GM21390 (cell line): ENCODE data around the gene CFAP99.
"Not testable (repeated sequence)": the region's sequence is repeated elsewhere in the genome, so short reads cannot be mapped to it uniquely, and the experiment has no call there.

ENCODE experiments used
- ATAC-seq: cut with Tn5 transposase; IDR thresholded peaks from one replicate; pipeline ENCODE4 v1.9.1; 2021; ENCODE audit not compliant: unreplicated experiment

CFAP99 gene

DNA sequence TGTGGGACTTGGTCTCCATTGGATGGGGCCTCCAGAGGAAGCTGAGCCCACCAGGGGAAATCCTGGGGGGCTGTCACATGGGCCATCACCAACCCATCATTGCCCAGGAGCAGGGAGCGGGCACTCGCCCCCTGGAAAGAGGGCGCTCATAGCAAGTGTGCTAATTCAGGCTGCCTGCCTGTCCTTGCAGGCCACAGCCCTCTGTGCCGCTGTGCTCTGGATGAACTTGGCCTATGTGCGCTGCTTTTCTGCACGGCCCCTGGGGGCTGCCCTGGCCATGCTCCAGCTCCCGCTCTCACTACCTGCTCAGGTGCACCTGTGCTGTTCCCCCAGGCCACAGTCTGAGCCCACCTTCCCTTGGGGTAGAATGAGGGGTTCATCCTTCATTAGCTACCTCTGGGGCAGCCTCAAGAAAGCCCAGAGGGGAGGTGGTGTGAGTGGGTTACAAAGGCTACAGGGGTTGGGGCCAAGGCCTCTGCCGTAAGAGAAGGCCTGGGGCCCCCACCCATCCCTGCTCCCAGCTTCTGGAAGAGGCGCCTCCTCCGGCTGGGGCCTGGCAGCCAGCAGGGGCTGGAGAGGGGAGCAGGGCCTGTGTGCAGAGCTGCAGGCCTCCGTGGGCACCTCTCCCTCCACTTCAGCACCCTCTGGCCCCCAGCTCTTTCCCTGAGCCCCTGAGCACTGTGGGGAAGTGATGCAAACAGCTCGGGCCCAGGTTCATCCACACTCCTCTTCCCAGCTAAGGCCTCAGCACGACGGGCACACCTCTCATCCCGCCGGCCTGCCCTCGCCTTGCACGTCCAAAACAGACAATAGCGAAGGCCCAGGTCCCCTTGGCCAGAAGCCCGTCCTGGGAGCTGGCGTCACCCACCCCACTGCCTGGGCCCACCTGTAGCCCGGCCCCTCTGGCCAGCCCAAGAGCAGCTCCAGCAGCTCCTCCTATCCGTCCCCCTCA is 8.9 kb downstream of the CFAP99 start:
- no peak for ATAC-seq

DNA sequence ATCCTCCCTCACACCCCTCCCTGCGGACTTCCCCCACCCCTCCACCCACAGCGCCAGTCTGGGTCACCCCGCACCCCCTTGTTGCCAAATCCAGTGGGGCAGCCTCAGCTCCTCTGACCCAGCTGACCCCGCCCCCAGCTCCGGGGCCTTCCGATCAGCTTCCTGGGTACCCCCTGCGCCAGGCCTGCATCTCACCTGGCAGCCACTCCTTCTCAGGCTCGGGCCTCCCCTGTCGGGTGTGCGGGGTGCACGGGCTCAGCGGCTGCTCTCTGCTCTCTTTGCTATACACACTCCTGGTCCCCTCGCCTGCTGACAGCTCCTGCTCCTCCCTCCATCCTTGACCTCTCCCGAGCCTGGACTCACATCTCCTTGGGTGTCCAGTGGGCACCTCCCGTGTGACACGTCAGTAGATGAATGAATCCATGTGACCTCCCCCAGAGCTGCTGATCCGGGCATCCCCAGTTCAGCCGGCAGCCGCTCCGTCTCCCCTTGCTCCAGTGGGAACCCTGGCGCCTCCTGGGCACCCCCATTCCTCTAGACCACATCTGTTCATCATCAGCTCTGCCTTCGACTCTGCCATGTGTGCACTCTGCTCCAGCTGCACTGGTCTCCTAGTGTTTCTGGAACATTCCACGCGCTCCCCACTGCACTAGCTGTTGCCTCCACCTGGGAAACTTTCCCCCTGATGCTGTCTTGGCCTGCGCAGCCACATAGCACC is 9.9 kb downstream of the CFAP99 start:
- ATAC-seq: no peak

DNA sequence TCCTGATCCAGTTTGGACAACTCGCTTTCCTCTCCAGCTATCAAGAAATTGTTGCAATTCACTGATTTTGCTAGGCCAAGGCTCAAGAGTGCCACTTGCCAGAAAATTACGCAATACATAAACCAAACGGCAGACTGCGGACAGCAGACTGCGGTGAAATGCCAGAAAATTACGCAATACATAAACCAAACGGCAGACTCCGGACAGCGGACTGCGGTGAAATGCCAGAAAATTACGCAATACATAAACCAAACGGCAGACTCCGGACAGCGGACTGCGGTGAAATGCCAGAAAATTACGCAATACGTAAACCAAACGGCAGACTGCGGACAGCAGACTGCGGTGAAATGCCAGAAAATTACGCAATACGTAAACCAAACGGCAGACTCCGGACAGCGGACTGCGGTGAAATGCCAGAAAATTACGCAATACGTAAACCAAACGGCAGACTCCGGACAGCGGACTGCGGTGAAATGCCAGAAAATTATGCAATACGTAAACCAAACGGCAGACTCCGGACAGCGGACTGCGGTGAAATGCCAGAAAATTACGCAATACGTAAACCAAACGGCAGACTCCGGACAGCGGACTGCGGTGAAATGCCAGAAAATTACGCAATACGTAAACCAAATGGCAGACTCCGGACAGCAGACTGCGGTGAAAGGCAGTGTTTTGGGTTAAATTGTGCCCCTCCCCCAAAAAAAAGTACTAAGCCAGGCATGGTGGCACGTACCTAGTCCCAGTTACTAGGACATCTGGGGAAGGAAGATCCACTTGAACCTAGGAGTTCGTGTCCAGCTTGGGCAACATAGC is 11.4 kb downstream of the CFAP99 start:
- not testable (repeated sequence) for ATAC-seq

DNA sequence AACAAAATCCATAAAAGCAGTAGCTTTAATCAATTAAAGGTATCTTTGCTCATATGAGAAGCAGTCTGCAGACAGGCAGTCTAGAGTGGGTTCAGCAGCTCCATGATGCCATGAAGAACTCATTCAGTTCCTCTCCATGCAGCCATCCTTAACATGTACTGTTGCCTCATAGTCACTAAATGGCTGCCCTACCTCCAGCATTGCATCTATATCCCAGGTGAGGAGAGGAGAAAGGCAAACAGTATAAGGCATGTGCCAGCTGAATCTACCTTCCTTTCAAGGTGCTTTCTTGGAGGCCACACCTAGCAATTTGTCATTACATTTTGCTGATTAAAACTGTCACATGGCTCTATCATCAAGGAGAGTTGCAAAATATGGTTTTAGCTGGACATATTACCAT is 13.2 kb downstream of the CFAP99 start:
- ATAC-seq: no peak

DNA sequence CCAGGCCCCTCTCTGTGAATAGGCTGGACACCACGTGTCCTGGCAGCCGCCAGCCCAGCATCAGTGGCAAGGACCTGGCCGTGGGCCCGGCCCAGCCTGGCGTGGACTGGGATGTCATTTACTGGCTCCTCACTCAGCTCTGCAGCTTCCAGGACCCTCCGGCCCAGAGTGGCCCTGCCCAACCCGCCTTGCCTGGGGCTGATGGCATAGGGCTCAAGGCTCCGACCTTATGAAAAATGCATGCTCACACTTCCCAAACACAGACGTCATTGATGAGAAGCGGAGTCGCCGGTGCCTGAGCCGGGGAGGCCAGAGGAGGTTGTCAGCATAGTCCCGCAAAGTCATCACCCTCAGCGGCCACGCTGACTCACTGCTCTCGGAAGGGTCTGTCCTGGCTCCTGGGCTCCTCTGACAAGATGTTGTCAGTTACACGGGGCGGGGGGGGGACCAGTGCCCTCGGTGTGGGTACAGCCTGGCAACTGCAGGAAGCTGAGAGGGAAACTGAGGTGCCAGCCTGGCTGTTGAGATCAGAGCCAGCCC is 14.3 kb downstream of the CFAP99 start:
- no peak for ATAC-seq

DNA sequence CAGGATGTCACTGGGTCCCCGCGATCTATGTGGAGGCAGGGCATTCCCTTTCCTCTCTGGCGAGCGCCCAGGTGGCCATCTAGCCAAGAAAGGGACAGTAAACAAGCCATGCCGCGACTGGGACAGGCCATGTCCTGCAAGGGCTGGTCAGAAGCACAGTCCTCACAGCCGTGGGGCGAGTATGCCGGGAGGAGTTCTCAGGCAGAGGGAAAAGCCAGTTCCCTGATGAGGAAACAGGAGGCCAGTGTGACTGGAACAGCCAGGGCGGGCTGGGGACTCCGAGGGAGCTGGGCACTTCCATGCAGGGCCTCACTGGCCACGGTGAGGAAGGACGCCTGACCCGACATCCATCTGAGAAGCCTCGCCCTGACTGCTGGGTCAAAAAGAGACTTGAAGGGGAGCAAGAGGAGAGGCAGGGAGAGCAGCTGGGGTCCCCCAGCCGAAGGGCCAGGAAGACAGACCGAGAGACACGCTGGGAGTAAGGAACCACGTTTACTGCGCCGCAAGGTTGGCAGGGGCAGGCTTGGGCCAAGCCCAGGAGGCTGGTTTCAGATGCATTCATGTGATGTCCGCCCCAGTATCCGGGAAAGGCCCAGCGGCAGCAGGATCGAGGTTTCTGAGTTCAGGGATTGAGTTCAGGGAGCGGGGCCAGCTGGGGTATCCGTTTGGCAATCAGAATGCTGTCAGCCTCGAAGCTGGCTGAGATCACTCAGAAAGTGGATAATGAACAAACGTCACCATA is 15.0 kb downstream of the CFAP99 start:
- ATAC-seq: no peak

DNA sequence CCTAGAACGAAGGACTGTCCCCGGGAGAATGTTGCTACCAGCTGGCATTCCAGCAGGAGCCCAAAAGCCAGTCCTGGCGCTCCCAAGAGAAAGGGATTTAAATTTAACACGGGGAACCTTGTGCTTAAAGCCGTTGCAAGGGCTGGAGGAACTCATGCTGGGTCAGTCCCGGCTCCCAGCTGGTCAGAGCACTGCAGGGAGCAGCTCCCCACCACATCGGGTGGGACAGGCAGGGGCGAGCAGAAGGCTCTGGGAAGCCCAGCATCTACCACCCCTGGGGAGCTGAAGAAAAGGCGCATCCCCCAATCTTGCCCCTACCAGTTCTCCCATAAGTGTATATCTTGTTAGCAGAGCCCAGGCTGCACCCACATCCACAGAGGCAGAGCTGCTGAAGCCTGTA is 15.7 kb downstream of the CFAP99 start:
- ATAC-seq: no peak

DNA sequence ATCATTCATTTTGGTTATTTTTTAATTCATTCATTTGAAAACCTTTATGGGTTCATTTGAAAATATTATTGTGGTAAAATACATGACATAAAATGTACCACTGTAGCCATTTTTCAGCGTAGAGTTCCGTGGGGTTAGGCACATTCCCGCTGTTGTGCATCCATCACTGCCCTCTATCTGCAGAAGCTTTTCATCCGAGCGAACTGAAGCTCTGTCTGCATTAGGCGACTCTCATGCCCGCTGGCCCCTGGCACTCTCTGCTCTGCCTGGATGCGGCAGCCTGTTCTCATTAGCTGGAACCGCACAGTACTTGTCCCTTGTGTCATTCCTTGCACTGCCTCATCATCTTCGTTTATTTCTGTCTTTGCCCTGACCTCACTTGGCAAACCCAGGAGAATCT is 17.5 kb downstream of the CFAP99 start:
- no peak for ATAC-seq

DNA sequence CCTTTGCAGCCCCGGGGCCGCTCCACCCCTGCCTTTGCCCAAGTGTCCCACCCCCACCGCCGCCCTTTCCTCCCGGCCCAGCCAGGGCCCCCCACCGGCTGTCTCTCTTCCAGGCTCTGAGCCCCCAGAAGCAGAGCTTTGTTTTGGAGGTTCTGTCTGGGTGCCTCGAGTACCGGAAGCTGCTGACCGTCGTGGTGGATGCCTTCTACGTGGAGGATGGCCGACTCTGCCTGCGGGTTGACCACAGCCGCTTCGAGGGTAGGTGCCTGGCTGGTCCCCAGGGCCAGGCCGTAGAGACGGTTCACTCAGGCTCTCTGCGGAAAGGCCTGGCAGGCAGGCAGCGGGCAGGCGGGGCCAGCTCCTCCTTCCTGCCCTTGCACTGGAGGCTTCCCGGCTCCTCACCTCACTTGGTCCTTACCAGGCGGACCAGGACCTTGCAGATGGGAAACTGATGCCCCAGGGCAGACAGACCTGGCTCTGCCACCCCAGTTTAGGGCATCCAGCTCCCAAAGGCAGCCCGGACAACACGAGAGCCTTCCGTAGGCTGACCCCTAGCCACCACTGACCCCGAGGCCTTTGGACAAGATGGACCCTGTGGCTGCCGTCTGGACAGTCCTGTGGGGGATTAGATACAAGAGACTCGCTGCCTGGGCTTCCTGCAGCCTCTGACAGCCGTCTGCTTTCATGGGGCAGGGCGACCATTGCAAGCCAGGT is 18.2 kb downstream of the CFAP99 start:
- no peak for ATAC-seq

DNA sequence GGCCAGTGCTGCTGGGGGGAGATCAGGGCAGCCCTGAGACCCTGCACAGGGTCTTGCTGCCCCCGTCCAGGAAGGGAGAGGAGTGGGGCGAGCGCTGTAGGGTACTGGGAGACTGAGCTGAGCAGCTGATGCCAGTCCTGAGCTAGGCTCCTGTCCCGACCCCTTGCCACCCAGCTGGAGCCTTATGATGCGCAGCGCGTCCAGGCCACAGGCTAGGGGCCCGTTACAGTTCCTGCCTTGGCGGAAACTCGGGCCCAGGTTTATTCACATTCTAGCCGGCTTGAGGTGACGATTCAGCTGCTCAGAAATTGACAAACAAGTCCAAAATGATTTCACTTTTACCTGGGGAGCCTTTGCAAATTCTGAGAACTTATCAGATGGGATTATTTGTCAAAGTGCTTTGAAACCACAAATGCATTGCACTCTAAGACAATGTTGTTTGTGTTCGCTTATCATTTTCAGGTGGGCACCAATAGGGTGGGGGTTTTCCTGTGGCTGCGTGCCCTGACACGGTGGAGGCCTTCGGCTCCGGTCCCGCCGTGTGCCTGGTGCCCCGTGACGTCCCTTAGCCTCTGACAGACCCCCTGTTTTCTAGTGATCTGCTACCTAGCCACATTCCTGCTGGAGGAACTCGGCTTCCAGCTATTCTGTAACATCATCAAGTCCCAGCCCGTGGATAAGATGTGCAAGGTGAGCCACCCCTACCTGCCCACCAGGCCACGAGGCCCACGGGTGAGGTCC is 18.9 kb downstream of the CFAP99 start:
- no peak for ATAC-seq

DNA sequence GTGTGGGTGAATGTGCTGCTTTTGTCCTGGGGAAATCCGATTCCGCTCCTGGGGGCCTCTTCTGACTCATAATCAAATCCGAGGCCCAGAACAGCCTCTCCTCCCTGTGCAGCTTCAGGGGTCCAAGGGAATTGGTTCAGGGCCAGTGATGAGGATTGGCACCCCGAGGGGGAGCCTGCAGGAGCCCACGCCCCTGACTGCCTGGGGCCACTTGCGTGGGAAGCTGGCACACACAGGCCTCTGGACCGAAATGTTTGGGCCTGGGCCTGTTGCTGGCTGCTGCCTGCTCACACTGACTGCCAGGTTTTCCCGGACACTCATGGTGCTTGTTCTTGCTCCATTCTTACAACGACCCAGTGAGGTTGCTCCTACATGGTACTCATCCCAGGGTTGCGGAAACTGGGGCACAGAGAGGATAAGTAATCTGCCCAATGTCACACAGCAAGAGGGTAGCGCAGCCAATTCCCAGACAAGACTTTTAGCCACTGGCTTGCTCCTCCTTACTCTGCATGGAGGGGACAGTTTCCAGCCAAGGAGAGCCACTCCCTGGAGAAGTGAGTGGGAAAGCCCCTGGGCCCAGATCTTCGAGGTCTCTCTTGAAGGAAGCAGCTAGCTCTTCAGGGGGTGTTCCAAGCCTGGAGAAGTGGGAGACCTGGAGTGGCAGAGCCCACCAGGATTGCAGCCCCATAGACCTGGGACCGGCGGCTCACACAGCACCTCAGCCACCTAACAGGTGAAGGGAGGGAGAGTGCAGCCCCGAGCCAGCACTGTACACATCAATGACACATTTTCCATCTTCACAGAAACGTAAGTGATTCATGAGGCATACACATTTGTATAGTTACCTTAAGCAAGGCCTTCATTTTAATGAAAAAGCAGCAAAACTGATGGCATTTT is 20.3 kb downstream of the CFAP99 start:
- no peak for ATAC-seq

DNA sequence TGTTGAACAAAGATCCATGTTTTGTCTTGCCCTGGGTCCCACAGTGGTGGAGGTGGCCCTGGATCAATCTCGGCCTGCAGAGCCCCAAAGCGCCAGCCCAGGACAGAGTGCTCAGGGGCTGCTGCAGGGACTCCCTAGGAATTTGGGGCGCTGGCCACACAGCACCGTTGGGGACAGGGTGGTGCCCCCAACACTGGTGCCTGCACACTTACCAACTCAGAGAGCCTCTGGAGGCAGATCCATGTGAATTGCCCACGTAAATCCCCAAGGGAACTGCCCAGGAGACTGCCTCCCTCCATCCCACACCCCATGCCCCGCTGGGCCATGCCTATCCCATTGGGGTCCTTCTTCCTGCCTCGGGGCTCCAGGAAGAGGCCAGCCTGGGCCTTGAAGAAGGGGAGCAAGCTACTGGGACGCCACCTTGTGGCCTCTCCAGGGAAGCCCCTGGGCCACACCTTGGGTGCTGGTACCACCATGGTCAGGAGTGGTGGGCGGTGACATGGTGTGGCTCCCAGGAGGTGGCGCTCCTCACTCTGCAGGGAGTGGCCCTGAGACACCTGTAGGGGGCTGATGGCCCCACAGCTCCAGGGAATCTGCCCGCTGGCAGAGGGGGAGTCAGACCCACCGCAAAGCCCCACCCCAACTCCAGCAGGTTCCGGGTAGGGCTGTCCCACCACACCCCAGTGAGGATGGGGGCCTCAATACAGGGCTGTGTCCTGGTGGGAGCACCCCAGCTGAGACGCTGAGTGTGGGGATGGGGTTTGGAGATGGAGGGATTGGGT is 22.8 kb downstream of the CFAP99 start:
- peak; percentile 92 for ATAC-seq

DNA sequence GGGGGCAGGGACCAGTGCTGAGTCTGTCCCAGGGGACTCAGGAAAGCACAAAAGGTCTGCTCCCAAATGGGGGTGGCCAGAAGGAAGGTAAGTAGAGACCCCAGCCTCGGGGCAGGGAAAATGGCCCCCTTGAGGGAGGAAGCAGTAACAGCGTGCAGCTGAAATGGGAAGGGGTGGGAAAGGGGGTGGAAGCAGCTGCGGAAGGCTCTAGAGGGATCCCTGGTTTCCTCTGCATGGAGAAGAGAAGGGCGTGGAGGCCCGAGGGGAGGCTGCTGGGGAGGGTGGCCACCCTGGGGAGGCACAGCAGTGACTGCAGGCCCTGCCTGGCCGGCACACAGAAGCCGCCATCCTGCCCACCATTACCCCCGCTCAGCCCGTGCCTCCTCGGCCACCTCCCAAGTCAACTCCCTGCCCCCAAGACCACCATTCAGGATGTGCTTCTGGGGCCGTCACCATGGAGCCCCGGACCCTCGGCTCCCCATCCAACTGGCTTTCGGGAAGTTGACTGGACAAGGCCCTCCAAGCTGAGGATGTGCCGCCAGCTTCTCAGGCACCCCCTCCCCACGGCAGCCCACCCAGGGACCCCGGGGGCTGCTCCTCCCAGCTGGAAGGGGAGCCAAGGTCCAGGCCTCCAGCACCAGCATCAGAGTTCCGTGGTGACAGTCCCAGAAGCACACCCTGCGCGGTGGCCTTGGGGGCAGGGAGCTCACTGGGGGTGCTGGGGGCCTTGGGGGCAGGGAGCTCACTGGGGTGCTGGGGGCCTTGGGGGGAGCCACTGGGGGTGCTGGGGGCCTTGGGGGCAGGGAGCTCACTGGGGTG is 23.6 kb downstream of the CFAP99 start:
- no peak for ATAC-seq

DNA sequence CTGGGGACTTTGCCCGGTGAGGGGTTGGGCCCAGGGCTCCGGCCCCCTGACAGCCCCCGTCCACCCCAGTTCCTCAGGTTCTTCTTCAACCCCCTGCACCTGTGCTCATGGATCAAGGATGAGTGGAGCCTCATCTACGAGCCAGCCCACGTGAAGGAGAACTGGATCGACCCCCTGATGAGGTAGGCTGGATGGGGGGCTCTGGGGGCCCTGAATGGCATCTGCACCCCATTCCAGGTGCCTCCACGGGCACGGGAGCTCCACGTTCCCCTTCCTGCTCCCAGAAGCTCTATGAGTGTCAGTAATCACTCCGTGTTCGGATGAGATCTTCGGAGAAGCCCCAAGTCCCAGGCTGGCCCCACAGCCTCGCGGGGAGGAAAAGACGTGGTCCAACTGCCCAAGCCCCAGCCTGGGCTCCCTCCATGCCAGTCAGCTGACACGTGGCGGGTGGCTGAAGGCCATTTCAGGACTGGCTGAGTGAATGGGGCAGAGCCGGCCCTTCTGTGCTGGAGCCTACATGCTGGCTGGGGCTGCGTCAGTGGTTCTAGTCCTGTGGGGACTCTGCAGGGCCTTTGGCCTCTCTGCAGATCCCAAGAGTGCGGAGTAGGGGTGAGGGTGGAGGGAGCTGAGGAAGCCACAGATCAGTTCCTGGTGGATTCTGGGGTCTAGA is 24.4 kb downstream of the CFAP99 start:
- ATAC-seq: no peak

DNA sequence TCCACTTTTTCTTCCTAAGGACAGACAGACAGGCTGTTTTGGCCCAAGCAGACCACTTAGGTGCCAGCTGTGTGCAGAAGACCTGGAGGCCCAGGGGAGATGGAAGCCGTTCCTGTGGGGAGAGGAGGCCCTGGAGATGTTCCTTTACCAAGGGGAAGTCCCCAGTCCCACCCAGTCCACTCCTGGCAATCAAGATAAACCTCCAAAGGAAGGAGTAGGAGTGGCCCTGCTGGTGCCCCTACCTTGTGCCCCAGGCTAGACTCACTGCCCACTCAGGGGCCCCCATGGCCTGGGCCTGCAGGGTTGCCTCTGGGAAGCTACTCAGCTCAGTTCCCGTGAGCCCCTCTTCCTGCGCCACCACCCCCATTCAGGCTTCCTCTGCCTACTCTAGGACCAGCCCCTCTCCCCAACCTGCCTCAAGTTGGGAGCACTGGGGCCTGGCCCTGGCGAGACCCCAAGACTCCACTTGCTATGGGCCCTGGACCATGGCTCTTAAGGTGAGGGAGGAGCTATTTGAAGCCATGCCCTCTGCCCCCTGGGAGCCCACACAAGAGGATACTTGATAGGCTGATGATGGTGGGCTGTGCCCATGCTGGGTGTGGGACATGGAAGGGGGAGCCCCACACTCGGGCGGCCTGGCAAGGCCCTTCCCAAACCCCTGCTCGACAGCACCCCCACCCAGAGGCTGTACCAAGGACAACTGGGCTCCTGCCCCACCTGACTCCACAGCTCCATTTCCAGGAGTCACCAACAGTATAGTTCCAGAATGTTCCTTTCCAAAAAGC is 25.4 kb downstream of the CFAP99 start:
- no peak for ATAC-seq
